ENCODE measurements around the gene BNIP1. TPM values are rescaled to one million over a fixed set of nuclear protein-coding genes. Genes with fewer than 3 reads are reported as not detected.

BNIP1 gene
- total RNA-seq, 4 donors from 2014 or later = 6.1 to 11.5 (median 6.8) TPM

- WGBS, 2 donors (ENCODE audit: low coverage in 1 of 2) = 96% methylated on average over 8 of the region's 8 CpGs; no CpG with 5 or more reads in 1 of the 2 donors
- ATAC-seq = no peak
Measured at GRCh38 chr5:173191561-173191960, 47.2 kb downstream of the BNIP1 start.

GRCh38 chr5:173192561-173192960, 48.2 kb downstream of the BNIP1 start:
- Histone ChIP-seq H3K27me3 (peaks cover 8% of the 10 kb centered on the region), H3K27ac (no peak overlapping the region), H3K4me3 (no peak overlapping the region), H3K4me1 (no peaks in the 10 kb centered on the region), H3K36me3 (no peaks in the 10 kb centered on the region), H3K9me3 (peaks cover 0 to 8% (median 0%) of the 10 kb centered on the region in 3 donors)
- 65 to 79% methylated on average over 3 to 4 of the region's 7 CpGs for WGBS, 2 donors (ENCODE audit: low coverage in 1 of 2)
- no peak for ATAC-seq
- TF ChIP-seq POLR2AphosphoS5 (IDR thresholded peaks at IDR 0.05) = no peak
- TF ChIP-seq POLR2A (IDR thresholded peaks at IDR 0.05) = no peak
- no peak for TF ChIP-seq CTCF (IDR thresholded peaks at IDR 0.05)
- TF ChIP-seq EP300 (IDR thresholded peaks at IDR 0.05) = no peak

More at GRCh38 chr5:173191561-173191960, 47.2 kb downstream of the BNIP1 start:
- Histone ChIP-seq H3K36me3 (no peaks in the 10 kb centered on the region), H3K27ac (no peak overlapping the region), H3K9me3 (peaks cover 0 to 8% (median 0%) of the 10 kb centered on the region in 3 donors), H3K4me1 (no peaks in the 10 kb centered on the region), H3K27me3 (peaks cover 12% of the 10 kb centered on the region), H3K4me3 (no peak overlapping the region)
- TF ChIP-seq CTCF (IDR thresholded peaks at IDR 0.05) = no peak
- TF ChIP-seq EP300 (IDR thresholded peaks at IDR 0.05) = no peak
- no peak for TF ChIP-seq POLR2AphosphoS5 (IDR thresholded peaks at IDR 0.05)
- no peak for TF ChIP-seq POLR2A (IDR thresholded peaks at IDR 0.05)

- Histone ChIP-seq H3K27me3 (peaks cover 17% of the 10 kb centered on the region), H3K9me3 (peaks cover 0 to 26% (median 0%) of the 10 kb centered on the region in 3 donors), H3K4me1 (no peaks in the 10 kb centered on the region), H3K36me3 (no peaks in the 10 kb centered on the region), H3K27ac (no peak overlapping the region), H3K4me3 (no peak overlapping the region)
- ATAC-seq = no peak
- 64 to 70% methylated on average over 4 to 7 of the region's 23 CpGs for WGBS, 2 donors (ENCODE audit: low coverage in 1 of 2)
- TF ChIP-seq CTCF (IDR thresholded peaks at IDR 0.05) (no peak), POLR2A (IDR thresholded peaks at IDR 0.05) (no peak), POLR2AphosphoS5 (IDR thresholded peaks at IDR 0.05) (no peak), EP300 (IDR thresholded peaks at IDR 0.05) (no peak)
Measured at GRCh38 chr5:173196133-173196952, 52.0 kb downstream of the BNIP1 start.

DNA sequence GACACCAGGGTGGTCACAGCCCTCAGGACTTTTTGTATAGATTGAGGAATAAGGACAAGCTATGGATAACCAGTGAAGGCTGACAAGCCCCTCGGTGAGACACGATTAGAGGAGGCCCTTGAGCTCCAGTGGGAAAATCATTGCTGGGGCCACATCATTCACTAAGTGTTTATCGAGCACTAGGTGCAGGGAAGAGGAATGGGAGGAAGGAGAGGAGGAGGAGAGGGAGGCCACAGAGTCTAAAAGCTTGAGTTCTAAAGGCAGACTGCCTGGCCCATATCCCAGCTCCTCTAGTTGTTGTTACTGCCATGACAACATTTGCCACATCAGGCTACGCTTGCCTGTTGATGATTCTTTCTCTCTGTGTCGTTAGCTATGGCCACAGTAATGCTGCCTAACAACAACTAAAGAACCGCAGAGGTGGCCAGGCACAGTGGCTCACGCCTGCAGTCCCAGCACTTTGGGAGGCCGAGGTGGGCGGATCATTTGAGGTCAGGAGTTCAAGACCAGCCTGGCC, 53.1 kb downstream of the BNIP1 start:
- Histone ChIP-seq H3K9me3 (peaks cover 0 to 26% (median 0%) of the 10 kb centered on the region in 3 donors), H3K27me3 (peaks cover 28% of the 10 kb centered on the region), H3K4me3 (no peak overlapping the region), H3K4me1 (no peaks in the 10 kb centered on the region), H3K36me3 (no peaks in the 10 kb centered on the region), H3K27ac (no peak overlapping the region)
- TF ChIP-seq EP300 (IDR thresholded peaks at IDR 0.05) (no peak), POLR2A (IDR thresholded peaks at IDR 0.05) (no peak), CTCF (IDR thresholded peaks at IDR 0.05) (no peak), POLR2AphosphoS5 (IDR thresholded peaks at IDR 0.05) (no peak)
- ATAC-seq = no peak
- WGBS, 2 donors (ENCODE audit: low coverage in 1 of 2) = 0 to 86% methylated on average over 2 to 3 of the region's 9 CpGs

All from gastroesophageal sphincter (tissue), 4 donors.